ENCODE measurements around the gene POU6F2.

Gene POU6F2

GRCh38 chr7:39336442-39336841, 358.7 kb downstream of the POU6F2 start:
- DNase-seq (ENCODE audit: low read depth in 1 of 2, low spot score in 1 of 2): no peak
- Histone ChIP-seq H3K27me3 (ENCODE audit: insufficient read depth, poor library complexity, severe bottlenecking) (peaks cover 4% of the 10 kb centered on the region), H3K4me3 (replicated peaks; ENCODE audit: insufficient read depth, low read length) (no peak overlapping the region), H3K27ac (replicated peaks) (no peak overlapping the region)
- TF ChIP-seq SPI1 (IDR thresholded peaks at IDR 0.05; ENCODE audit: borderline replicate concordance, low read depth): no peak
- no peak for TF ChIP-seq CTCF (IDR thresholded peaks at IDR 0.05; ENCODE audit: insufficient read depth, low read length)
- no peak for TF ChIP-seq GABPA (IDR thresholded peaks at IDR 0.05; ENCODE audit: low read depth)
- TF ChIP-seq REST (IDR thresholded peaks at IDR 0.05; ENCODE audit: insufficient replicate concordance, low read depth): no peak

- Histone ChIP-seq H3K27ac (replicated peaks) (no peak overlapping the region), H3K4me3 (replicated peaks; ENCODE audit: insufficient read depth, low read length) (no peak overlapping the region), H3K27me3 (ENCODE audit: insufficient read depth, poor library complexity, severe bottlenecking) (peaks cover 4% of the 10 kb centered on the region)
- TF ChIP-seq POLR2AphosphoS5 (IDR thresholded peaks at IDR 0.05; ENCODE audit: low read depth) (no peak), CTCF (IDR thresholded peaks at IDR 0.05; ENCODE audit: insufficient read depth, low read length) (no peak), GABPA (IDR thresholded peaks at IDR 0.05; ENCODE audit: low read depth) (no peak), SPI1 (IDR thresholded peaks at IDR 0.05; ENCODE audit: borderline replicate concordance, low read depth) (no peak), REST (IDR thresholded peaks at IDR 0.05; ENCODE audit: insufficient replicate concordance, low read depth) (peak; percentile 81)
- DNase-seq (ENCODE audit: low read depth in 1 of 2, low spot score in 1 of 2): no peak
Measured at GRCh38 chr7:39338716-39339115, 361.0 kb downstream of the POU6F2 start.

- DNase-seq (ENCODE audit: low read depth in 1 of 2, low spot score in 1 of 2): no peak
- Histone ChIP-seq H3K27ac (replicated peaks) (no peak overlapping the region), H3K27me3 (ENCODE audit: insufficient read depth, poor library complexity, severe bottlenecking) (peaks cover 4% of the 10 kb centered on the region), H3K4me3 (replicated peaks; ENCODE audit: insufficient read depth, low read length) (no peak overlapping the region)
- no peak for TF ChIP-seq POLR2AphosphoS5 (IDR thresholded peaks at IDR 0.05; ENCODE audit: low read depth)
- TF ChIP-seq CTCF (IDR thresholded peaks at IDR 0.05; ENCODE audit: insufficient read depth, low read length): no peak
- TF ChIP-seq REST (IDR thresholded peaks at IDR 0.05; ENCODE audit: insufficient replicate concordance, low read depth): no peak
- TF ChIP-seq SPI1 (IDR thresholded peaks at IDR 0.05; ENCODE audit: borderline replicate concordance, low read depth): no peak
- no peak for TF ChIP-seq GABPA (IDR thresholded peaks at IDR 0.05; ENCODE audit: low read depth)
Measured at GRCh38 chr7:39339591-39339990, 361.9 kb downstream of the POU6F2 start.

All from HL-60 (cell line).